SK-N-SH (cell line): ENCODE results near the gene BMPR1B.

ENCODE experiments used
- CTCF ChIP-seq: fragments of 200-600 bp; sonication (generic); IDR thresholded peaks from 2 replicates; pipeline ENCODE4 v1.6.1; 2017; ENCODE audit warnings: antibody characterized with exemption, mild to moderate bottlenecking, moderate library complexity
- FOXM1 ChIP-seq: IDR thresholded peaks from 2 replicates; pipeline ENCODE4 v1.4.0; 2012; ENCODE audit warnings: low read depth, mild to moderate bottlenecking
- MAX ChIP-seq: IDR thresholded peaks from 2 replicates; pipeline ENCODE4 v1.4.0; 2012; ENCODE audit warnings: low read depth
- SMC3 ChIP-seq: IDR thresholded peaks from 2 replicates; pipeline ENCODE4 v1.6.1; 2012; ENCODE audit warnings: low read depth, low read length, improper control_type of control experiment
- YY1 ChIP-seq: IDR thresholded peaks from 2 replicates; pipeline ENCODE4 v1.4.0; 2012; ENCODE audit warnings: low read depth, mild to moderate bottlenecking
- TF ChIP-seq, protein P1 (sequence below): IDR thresholded peaks from 2 replicates; pipeline ENCODE4 v1.4.0; 2012; ENCODE audit warnings: low read depth, borderline replicate concordance

DNA sequence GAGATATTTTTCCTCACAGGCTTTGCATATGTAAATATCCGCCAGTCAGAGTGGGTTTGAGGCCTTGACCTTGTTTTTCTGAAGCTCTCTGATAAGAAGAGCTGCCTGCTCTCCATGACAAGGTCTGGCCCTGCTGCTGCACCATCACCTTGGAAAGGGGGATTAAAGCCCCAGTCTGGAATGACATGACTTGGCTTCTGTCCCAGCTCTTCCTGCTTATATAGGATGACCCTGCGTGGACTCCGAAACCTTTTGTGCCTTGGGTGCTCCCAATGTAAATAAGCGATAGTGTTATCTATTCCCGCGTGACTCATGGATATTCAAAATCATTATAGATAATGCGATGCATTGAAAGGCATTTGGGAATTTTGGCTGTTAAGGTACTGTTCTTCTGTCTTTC lies 139.3 kb downstream of the BMPR1B start:
- TF ChIP-seq SMC3 (no peak), FOXM1 (no peak), MAX (no peak), CTCF (no peak), YY1 (no peak)
- TF ChIP-seq, protein P1, sequence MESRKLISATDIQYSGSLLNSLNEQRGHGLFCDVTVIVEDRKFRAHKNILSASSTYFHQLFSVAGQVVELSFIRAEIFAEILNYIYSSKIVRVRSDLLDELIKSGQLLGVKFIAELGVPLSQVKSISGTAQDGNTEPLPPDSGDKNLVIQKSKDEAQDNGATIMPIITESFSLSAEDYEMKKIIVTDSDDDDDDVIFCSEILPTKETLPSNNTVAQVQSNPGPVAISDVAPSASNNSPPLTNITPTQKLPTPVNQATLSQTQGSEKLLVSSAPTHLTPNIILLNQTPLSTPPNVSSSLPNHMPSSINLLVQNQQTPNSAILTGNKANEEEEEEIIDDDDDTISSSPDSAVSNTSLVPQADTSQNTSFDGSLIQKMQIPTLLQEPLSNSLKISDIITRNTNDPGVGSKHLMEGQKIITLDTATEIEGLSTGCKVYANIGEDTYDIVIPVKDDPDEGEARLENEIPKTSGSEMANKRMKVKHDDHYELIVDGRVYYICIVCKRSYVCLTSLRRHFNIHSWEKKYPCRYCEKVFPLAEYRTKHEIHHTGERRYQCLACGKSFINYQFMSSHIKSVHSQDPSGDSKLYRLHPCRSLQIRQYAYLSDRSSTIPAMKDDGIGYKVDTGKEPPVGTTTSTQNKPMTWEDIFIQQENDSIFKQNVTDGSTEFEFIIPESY = no peak
